HepG2 (cell line): ENCODE results near the gene SNX21. TPM values are rescaled to one million over a fixed set of nuclear protein-coding genes. Genes with fewer than 3 reads are reported as not detected.

Experiments
- BRCA1 ChIP-seq: sonication (generic); formaldehyde crosslinking; IDR thresholded peaks from 2 replicates; pipeline ENCODE4 v1.4.0; 2020; ENCODE audit warnings: missing genetic modification reagents
- BRD4 ChIP-seq: sonication (generic); formaldehyde crosslinking; IDR thresholded peaks from 2 replicates; pipeline ENCODE4 v1.4.0; 2020; ENCODE audit warnings: missing genetic modification reagents
- FLYWCH1 ChIP-seq: sonication (generic); formaldehyde crosslinking; IDR thresholded peaks from 2 replicates; pipeline ENCODE4 v1.8.1; 2023; ENCODE audit warnings: mild to moderate bottlenecking, missing genetic modification reagents
- FOSL2 ChIP-seq: sonication (generic); formaldehyde crosslinking; IDR thresholded peaks from 2 replicates; pipeline ENCODE4 v1.4.0; 2020; ENCODE audit warnings: missing genetic modification reagents
- KLF6 ChIP-seq: IDR thresholded peaks from 2 replicates; pipeline ENCODE4 v1.8.0; 2016; ENCODE audit warnings: missing biosample characterization, missing genetic modification reagents
- MAZ ChIP-seq, 2 experiments: sonication (generic) in 1 of 2; formaldehyde crosslinking in 1 of 2; IDR thresholded peaks; 2 replicates each; pipeline versions ENCODE4 v1.5.0 to v1.6.1; 2012 to 2020; ENCODE audit warnings: low read depth in 2 of 2, mild to moderate bottlenecking in 2 of 2, borderline replicate concordance in 1 of 2, improper control_type of control experiment in 1 of 2, low read length in 1 of 2, missing genetic modification reagents in 1 of 2, moderate library complexity in 1 of 2
- MEF2D ChIP-seq: sonication (generic); formaldehyde crosslinking; IDR thresholded peaks from 2 replicates; pipeline ENCODE4 v1.5.1; 2020; ENCODE audit warnings: mild to moderate bottlenecking, missing genetic modification reagents
- MTF1 ChIP-seq: sonication (generic); formaldehyde crosslinking; IDR thresholded peaks from 2 replicates; pipeline ENCODE4 v1.5.0; 2020; ENCODE audit warnings: missing genetic modification reagents
- NONO ChIP-seq, 2 experiments: fragments of 450-650 bp in 1 of 2; sonication (generic) in 1 of 2; formaldehyde crosslinking in 1 of 2; IDR thresholded peaks in 1 of 2; conservative IDR thresholded peaks in 1 of 2; 2 replicates each; pipeline versions ENCODE4 v1.6.1 to v1.8.0; 2017 to 2022; ENCODE audit warnings: mild to moderate bottlenecking in 1 of 2, missing genetic modification reagents in 1 of 2, moderate library complexity in 1 of 2
- PHF8 ChIP-seq: sonication (generic); formaldehyde crosslinking; IDR thresholded peaks from 2 replicates; pipeline ENCODE4 v1.5.0; 2020; ENCODE audit warnings: missing genetic modification reagents
- RORA ChIP-seq: sonication (generic); formaldehyde crosslinking; IDR thresholded peaks from 2 replicates; pipeline ENCODE4 v1.5.0; 2020; ENCODE audit warnings: mild to moderate bottlenecking, missing genetic modification reagents, moderate library complexity
- TOE1 ChIP-seq: sonication (generic); formaldehyde crosslinking; IDR thresholded peaks from 2 replicates; pipeline ENCODE4 v1.4.0; 2020; ENCODE audit warnings: mild to moderate bottlenecking, missing genetic modification reagents
- ZNF20 ChIP-seq: sonication (generic); formaldehyde crosslinking; IDR thresholded peaks from 2 replicates; pipeline ENCODE4 v1.4.0; 2020; ENCODE audit warnings: mild to moderate bottlenecking, moderate library complexity, missing genetic modification reagents
- ZNF256 ChIP-seq: sonication (generic); formaldehyde crosslinking; conservative IDR thresholded peaks from 2 replicates; pipeline ENCODE4 v1.4.0; 2020; ENCODE audit warnings: missing genetic modification reagents
- ZNF296 ChIP-seq: sonication (generic); formaldehyde crosslinking; conservative IDR thresholded peaks from 2 replicates; pipeline ENCODE4 v1.5.0; 2020; ENCODE audit warnings: mild to moderate bottlenecking, missing genetic modification reagents
- ZNF33B ChIP-seq: sonication (generic); formaldehyde crosslinking; IDR thresholded peaks from 2 replicates; pipeline ENCODE4 v1.5.1; 2020; ENCODE audit warnings: mild to moderate bottlenecking, missing genetic modification reagents
- ZNF407 ChIP-seq: sonication (generic); formaldehyde crosslinking; IDR thresholded peaks from one replicate; pipeline ENCODE4 v1.5.1; 2020; ENCODE audit warnings: mild to moderate bottlenecking, missing genetic modification reagents; ENCODE audit errors: not compliant biosample characterization
- ZNF724P ChIP-seq: sonication (generic); formaldehyde crosslinking; IDR thresholded peaks from 2 replicates; pipeline ENCODE4 v1.8.0; 2022; ENCODE audit warnings: missing genetic modification reagents, borderline replicate concordance
- ZNF761 ChIP-seq: sonication (generic); formaldehyde crosslinking; conservative IDR thresholded peaks from 2 replicates; pipeline ENCODE4 v1.4.0; 2020; ENCODE audit warnings: mild to moderate bottlenecking, missing genetic modification reagents
- polyA plus RNA-seq, 8 experiments: library from polyadenylated mRNA; depleted of rRNA in 3 of 8; stranded (reverse) in 7 of 8; unstranded in 1 of 8; fragments of >200 nt; fragmentation: Illumina TruSeq in 4 of 8; extraction: Trizol in 4 of 8; gene quantifications; 2 replicates each; pipeline versions ENCODE4 v1.2.1 to v1.2.3, GENCODE V29; 2011 to 2016; ENCODE audit warnings: low read depth in 4 of 8, missing spikeins in 1 of 8, mixed read lengths in 1 of 8; ENCODE audit not compliant: insufficient read depth in 1 of 8
- total RNA-seq, 5 experiments: library from RNA; depleted of rRNA; stranded (reverse); fragments of >200 nt; fragmentation: Illumina TruSeq; extraction: Trizol; gene quantifications; 2 replicates each; pipeline ENCODE4 v1.2.3, GENCODE V29; 2016; ENCODE audit warnings: low read depth in 1 of 5

The SNX21 gene
- total and polyA plus RNA-seq, 2 of the 13 experiments (the other 11 are each of a cell fraction or from before 2014, with no cell fraction given), result 7.7 to 12.8 TPM

GRCh38 chr20:45833030-45833882 lies at the start of gene SNX21 (continued):
- TF ChIP-seq ZNF33B (CRISPR knock-in tag) (0 out of 2 replicates have a peak, but pooled peaks have one; percentile 20), MAZ (IDR thresholded peaks at IDR 0.05; ENCODE audit: borderline replicate concordance, low read depth, low read length) (no peak), MAZ (CRISPR knock-in tag; IDR thresholded peaks at IDR 0.05; ENCODE audit: low read depth) (no peak; the same call in 1 of the 2 replicates), ZNF296 (CRISPR knock-in tag) (no peak), FLYWCH1 (CRISPR knock-in tag) (no peak), ZNF256 (CRISPR knock-in tag) (no peak; the same call in 1 of the 2 replicates), TOE1 (CRISPR knock-in tag) (peak; percentile 66; the same call in 1 of the 2 replicates), KLF6 (peak; percentile 64; the same call in 1 of the 2 replicates), ZNF761 (CRISPR knock-in tag) (peak; percentile 30; the same call in 1 of the 2 replicates), ZNF724P (CRISPR knock-in tag) (peak; percentile 62; the same call in 1 of the 2 replicates), MEF2D (CRISPR knock-in tag) (no peak; the same call in 1 of the 2 replicates), PHF8 (CRISPR knock-in tag) (no peak), NONO (IDR thresholded peaks at IDR 0.05) (no peak), NONO (CRISPR knock-in tag; conservative IDR thresholded peaks at IDR 0.05) (no peak), BRCA1 (CRISPR knock-in tag) (peak; percentile 24; the same call in 1 of the 2 replicates), ZNF407 (CRISPR knock-in tag) (no peak), MTF1 (CRISPR knock-in tag) (no peak), BRD4 (CRISPR knock-in tag) (no peak; the same call in 1 of the 2 replicates), FOSL2 (peak; percentile 67), ZNF20 (CRISPR knock-in tag) (peak; percentile 75; the same call in 1 of the 2 replicates), RORA (CRISPR knock-in tag) (no peak)
